Stimulated activated naive CD4-positive, alpha-beta T cell treated with Interleukin-2 at 50 U/mL for 16 hours (primary cell): ENCODE data around the gene MFAP3.
A peak's percentile ranks its signal among the peaks of the same experiment; 100 is the strongest.
"Not testable (repeated sequence)": the region's sequence is repeated elsewhere in the genome, so short reads cannot be mapped to it uniquely, and the experiment has no call there.

Experiments
- DNase-seq: peaks from one replicate; lab custom pipeline; 2025; lab: John Stamatoyannopoulos, UW

MFAP3 gene

GRCh38 chr5:154038707-154039457, at the start of gene MFAP3, which contains the start of gene FAM114A2:
Gene MFAP3, plus strand, starts transcription at chr5:154038967. Its CDS starts 10,756 bp downstream, at chr5:154049723.
Gene FAM114A2, minus strand, starts transcription at chr5:154038910. Its CDS starts 3,957 bp downstream, at chr5:154034953.
- peak; percentile 89 for DNase-seq

GRCh38 chr5:153991168-153991567, 47.6 kb upstream of the MFAP3 start:
- DNase-seq = no peak

- DNase-seq = no peak
Observed at GRCh38 chr5:153998010-153998409, 40.8 kb upstream of the MFAP3 start.

- DNase-seq = no peak
Observed at GRCh38 chr5:153998768-153999167, 40.0 kb upstream of the MFAP3 start.

- no peak for DNase-seq
Observed at GRCh38 chr5:153999995-154000394, 38.8 kb upstream of the MFAP3 start.

- no peak for DNase-seq
Observed at GRCh38 chr5:154000703-154001102, 38.1 kb upstream of the MFAP3 start.

GRCh38 chr5:154002093-154002492, 36.7 kb upstream of the MFAP3 start:
- no peak for DNase-seq

GRCh38 chr5:154002511-154003020, 36.2 kb upstream of the MFAP3 start:
- no peak for DNase-seq

- DNase-seq = no peak
Observed at GRCh38 chr5:154005648-154006047, 33.1 kb upstream of the MFAP3 start.

GRCh38 chr5:154010660-154011059, 28.1 kb upstream of the MFAP3 start:
- DNase-seq = no peak

GRCh38 chr5:154015071-154015693, 23.6 kb upstream of the MFAP3 start:
- no peak for DNase-seq

GRCh38 chr5:154018919-154019318, 19.8 kb upstream of the MFAP3 start:
- not testable (repeated sequence) for DNase-seq

GRCh38 chr5:154025951-154026350, 12.8 kb upstream of the MFAP3 start:
- no peak for DNase-seq

- DNase-seq = no peak
Observed at GRCh38 chr5:154031937-154032489, 6.8 kb upstream of the MFAP3 start.

GRCh38 chr5:154034944-154035343, 3.8 kb upstream of the MFAP3 start:
- no peak for DNase-seq

GRCh38 chr5:154038261-154038706, 483 bp upstream of the MFAP3 start:
- peak; percentile 60 for DNase-seq

- DNase-seq = no peak
Observed at GRCh38 chr5:154039458-154039829, 677 bp downstream of the MFAP3 start.

GRCh38 chr5:154042766-154043165, 4.0 kb downstream of the MFAP3 start:
- DNase-seq = no peak

- DNase-seq = no peak
Observed at GRCh38 chr5:154044099-154044498, 5.3 kb downstream of the MFAP3 start.

GRCh38 chr5:154044581-154044980, 5.8 kb downstream of the MFAP3 start:
- no peak for DNase-seq

- no peak for DNase-seq
Observed at GRCh38 chr5:154046486-154046885, 7.7 kb downstream of the MFAP3 start.

GRCh38 chr5:154047324-154047723, 8.6 kb downstream of the MFAP3 start:
- no peak for DNase-seq

- no peak for DNase-seq
Observed at GRCh38 chr5:154049636-154050035, 10.9 kb downstream of the MFAP3 start.
